ENCODE results near the gene HIPK2.

The HIPK2 gene

DNA sequence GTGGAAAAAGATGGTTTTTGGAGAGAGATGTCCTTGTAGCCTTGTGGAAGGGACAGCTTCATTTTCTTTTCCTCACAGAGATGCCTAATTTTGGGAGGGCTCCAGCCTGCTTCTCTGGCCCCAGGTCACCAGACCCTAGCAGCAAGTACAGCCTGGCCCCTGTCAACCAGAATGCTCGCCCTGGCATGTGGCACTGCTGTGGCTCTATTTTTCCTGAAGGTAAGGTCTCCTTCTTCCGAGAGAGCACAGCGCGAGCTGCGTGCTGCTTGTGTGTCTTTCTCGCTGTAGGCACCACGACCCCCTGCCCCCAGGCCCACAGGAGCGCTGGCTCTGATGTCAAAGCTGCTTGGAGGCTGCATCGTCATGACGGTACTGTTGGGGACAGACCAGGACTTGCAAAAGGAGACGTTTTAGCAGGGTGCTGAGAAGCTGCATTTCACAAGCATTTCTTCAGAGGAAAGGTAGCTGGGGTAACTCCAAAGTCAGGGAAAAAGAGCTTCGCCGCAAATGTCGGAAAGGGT lies 195.6 kb downstream of the HIPK2 start:
- DNase-seq = no peak

GRCh38 chr7:139580435-139580834 lies 197.4 kb downstream of the HIPK2 start:
- no peak for DNase-seq

DNA sequence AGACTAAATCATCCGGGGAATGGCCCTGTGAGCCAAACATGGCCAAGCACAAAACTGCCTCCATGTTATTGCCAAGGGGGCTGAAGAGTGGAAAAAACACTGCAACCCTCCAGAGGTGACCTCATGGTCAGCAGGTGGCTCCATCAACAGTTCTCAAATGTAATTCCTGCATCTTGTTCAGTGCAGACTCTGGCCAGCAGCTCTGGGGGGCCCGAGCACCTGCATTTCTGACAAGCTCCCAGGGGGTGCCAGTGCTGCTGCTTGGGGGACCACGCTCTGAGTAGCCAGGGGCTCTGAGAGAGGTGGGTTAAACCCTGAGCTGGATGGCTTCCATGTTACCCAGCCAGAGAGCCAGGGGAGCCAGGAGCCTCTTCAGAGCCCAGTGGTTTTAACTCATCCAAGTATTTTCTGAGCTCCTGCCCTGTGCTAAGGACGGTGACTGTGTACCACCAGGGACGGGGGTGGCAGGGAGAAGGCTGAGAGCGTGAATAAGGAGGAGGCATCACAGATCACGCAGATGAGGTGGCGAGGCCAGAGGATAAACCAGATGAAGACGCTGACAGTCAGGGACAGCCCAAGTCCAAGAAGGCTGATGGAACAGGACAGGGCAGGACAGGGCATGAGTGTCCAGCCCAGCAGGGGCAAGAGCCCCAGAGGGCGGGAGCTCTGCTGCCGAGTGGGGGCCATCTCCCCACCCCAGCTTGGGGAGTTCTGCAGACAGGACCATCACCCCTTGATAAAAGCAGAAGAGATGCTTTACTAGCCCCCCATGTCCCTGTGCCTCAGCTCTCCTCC lies 201.4 kb downstream of the HIPK2 start:
- no peak for DNase-seq

GRCh38 chr7:139575338-139575680 lies 202.5 kb downstream of the HIPK2 start:
- DNase-seq = no peak

DNA sequence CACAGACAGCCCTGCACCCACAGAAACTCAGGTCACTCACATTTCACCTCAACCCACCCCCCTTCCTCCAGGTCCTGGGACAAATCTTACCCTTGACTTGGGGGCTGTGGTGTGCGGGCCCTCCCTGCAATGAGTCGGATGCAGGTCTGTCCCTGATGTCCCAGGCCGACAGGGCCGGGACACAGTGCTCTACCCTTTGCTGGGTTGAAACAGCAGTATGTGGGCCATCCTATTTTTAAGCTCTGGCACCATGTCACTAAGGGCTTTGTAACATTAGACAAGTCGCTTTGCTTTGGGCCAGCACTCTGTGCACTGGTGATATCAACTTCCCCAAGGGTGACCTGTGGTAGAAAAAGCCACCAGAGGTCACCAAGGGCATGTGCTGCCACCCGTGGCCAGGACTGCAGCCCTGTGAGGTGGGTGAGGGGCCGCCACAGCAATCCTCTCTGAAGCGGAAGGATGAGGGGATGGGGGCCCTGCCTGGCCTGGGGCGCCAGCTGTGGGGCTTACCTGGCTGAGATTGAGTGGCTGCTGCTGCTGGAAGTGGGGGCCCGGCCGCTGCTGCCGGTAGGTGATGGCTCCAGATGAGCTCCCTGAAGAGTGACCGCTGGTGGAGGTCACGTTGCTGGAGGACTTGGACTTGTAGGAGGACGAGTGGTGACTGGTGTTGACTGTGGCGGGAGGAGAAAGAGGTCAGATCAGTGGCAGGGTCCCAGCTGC lies 203.0 kb downstream of the HIPK2 start:
- no peak for DNase-seq

- DNase-seq = no peak
Observed at GRCh38 chr7:139573871-139574270, 203.9 kb downstream of the HIPK2 start.

GRCh38 chr7:139572704-139573385 lies 205.0 kb downstream of the HIPK2 start:
- no peak for DNase-seq

DNA sequence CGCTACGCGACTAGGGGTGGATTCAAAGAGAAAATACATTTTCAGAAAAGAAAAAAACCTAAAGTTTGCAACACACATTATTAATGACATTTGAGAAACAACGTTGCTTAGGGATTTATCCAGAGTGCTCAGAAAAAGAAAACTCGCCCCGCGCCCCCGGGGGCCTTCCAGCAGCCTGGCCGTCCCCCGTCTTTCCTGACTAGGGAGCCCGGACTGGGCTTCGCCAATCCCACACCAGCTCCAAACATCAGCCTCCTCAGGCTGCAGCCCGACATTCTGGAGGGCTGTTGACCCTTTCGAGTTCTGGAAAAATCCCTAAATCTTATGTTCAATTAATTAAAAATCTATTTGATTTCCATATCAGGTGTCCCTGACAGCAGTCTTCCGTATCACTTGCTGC lies 205.7 kb downstream of the HIPK2 start:
- no peak for DNase-seq

GRCh38 chr7:139571651-139572050 lies 206.1 kb downstream of the HIPK2 start:
- DNase-seq = no peak

GRCh38 chr7:139571190-139571589 lies 206.6 kb downstream of the HIPK2 start:
- DNase-seq = no peak

- DNase-seq = no peak
Observed at GRCh38 chr7:139570626-139571025, 207.2 kb downstream of the HIPK2 start.

DNA sequence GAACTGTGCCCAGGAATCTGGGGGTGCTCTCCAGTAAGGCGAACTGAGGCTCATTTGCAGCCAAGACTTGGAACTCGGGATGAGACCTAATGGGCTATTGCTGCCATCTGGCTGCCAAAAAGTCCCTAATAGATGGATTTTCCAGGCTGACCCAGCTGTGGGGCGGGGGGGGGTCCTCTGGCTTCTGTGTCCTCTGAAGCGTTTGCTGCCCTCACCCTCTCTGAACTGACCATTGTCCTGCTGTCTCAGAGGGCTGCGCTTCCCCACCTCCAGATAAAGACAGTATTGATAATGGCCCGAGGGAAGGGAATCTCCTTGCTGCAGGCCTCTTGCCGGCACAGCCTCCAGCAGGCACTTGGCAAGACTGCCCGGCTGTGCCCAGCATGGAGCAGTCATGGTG lies 207.7 kb downstream of the HIPK2 start:
- DNase-seq = no peak

DNA sequence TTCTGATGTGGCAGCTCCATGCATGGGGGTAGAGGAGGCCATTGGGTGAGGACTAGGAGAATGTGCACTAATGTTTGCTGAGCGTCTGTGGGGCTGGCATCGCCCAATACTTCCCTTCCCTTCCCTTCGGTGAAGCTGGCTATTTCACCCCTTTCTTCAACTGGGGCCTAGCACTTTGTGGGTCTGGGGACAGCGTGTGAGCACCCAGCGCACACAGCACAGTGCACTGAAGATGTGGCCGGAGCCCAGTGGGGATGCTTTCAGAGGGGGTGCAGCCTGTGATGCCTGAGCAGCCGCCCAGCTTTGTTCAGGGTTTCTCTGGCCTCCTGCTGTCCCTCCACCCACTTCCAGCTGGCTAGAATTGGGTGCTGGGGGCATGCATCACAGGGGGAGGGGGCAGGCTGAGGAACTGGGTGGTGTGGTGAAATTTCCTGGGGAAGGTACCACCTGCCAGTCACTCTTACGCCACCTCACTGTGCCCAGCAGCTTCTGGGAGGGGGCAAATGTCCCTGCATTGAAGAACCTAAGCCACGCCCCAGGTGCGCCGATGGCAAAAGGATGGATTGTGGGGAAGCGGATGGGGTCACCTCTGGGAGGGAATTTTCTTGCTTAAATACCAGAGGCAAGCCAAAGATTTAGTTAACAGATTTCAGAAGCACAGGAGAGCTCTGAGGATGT lies 208.8 kb downstream of the HIPK2 start:
- no peak for DNase-seq

GRCh38 chr7:139568346-139568675 lies 209.5 kb downstream of the HIPK2 start:
- no peak for DNase-seq

DNA sequence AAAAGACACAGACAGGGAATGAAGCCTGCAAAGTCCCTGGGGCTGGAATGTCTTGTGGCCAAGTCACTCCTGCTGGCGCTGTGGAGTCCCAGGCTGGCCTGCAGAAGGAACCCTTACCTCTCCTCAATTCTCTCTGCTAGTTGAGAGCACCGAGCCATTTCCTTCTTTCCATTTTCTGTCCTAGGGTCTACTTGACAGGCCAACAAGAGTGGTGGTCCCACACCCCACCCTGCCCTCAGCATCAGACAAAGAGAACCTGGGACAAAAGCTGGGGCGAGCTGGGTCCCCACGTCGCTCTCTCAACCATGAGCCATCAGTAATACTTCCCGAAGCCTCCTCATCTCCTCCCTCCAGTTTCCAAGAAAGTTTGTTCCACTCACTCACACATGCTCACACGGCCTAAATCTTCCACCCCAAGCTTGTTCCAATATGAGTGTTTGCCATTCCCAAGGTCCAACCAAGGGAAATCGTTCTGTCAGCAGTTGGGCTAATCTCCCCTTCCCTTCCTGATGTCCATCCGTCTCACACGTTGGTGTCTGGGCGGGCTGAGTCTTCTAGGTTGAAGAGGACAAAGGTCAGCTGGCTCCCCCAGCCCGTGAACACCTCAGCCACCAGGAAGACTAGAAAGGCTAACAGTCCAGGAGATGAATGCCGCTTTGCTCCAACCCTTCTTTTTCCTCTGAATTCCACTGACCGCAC lies 210.0 kb downstream of the HIPK2 start:
- DNase-seq = no peak

DNA sequence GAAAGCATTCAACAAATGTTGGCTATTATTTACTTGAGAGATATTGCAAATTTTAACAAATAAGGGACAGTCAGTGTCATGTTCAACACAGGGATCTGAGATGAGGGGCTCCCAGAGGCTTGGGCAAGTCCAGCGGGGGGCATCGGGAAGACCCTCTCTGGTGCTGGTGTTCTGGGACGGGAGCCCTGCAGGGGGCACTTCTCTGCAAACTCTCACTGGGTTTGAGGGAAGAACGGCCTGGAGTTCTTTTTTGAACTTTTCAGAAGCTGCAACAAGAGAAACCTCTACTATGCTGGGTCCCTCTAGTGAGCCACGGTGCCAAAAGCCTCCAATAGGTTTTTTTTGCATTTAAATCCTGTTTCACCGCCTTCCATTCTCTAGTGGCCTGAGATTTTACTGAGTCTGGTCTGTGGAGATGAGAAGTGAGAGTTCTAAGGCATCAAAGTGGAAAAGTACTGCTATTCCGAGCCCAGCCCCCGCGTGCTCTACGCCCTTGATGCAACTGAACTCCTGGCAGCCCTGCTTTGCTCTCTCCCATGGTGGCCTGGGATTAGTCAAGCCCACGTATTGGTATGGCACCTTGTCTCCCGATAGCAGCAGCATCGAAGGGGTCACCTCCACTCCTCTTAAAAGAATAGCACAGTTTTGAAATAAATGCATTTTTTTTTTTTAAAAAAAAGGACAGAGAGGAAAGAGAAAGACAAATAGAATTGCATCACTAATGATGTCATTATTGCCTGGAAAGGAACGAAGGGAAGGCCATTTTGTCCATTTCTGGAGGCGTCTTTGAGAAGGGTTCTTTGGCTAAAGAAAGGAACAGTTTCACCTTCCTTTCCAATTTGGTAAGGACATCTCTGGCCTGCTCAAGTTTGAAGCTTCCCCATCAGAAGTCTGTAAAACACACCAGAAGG lies 210.8 kb downstream of the HIPK2 start:
- no peak for DNase-seq

GRCh38 chr7:139566075-139566474 lies 211.7 kb downstream of the HIPK2 start:
- DNase-seq = peak; percentile 3

GRCh38 chr7:139563856-139564255 lies 213.9 kb downstream of the HIPK2 start:
- peak; percentile 9 for DNase-seq

- peak; percentile 2 for DNase-seq
Observed at GRCh38 chr7:139562961-139563565, 214.7 kb downstream of the HIPK2 start.

DNA sequence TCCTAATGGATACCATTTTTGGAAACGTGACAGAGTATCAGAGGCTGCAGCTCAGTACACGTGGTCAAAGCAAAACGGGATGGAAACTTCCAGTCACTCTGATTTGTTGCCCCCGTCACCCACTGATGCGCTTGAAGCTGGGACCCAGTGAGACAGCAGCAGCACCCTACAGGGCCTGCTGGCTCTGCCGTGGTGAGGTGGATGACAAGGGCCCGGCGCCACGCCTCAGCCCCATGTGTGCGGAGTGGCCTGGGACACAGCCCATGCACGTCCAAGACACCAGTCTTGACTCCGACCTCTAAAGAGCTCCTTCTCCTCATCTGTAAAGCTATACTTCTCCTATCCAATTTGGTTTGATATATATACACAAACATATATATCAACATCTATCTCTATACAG lies 215.3 kb downstream of the HIPK2 start:
- peak; percentile 2 for DNase-seq

- DNase-seq = peak; percentile 5
Observed at GRCh38 chr7:139560678-139561077, 217.1 kb downstream of the HIPK2 start.
